ENCODE measurements around the gene C6orf120. TPM values are rescaled to one million over a fixed set of nuclear protein-coding genes. Genes with fewer than 3 reads are reported as not detected.
A peak's percentile ranks its signal among the peaks of the same experiment; 100 is the strongest.
"Not testable (repeated sequence)": the region's sequence is repeated elsewhere in the genome, so short reads cannot be mapped to it uniquely, and the experiment has no call there.

Gene C6orf120
- polyA plus RNA-seq, 1 donor (not counting 4 experiments of a cell fraction or from before 2014, with no cell fraction given), result 18.1 TPM

DNA sequence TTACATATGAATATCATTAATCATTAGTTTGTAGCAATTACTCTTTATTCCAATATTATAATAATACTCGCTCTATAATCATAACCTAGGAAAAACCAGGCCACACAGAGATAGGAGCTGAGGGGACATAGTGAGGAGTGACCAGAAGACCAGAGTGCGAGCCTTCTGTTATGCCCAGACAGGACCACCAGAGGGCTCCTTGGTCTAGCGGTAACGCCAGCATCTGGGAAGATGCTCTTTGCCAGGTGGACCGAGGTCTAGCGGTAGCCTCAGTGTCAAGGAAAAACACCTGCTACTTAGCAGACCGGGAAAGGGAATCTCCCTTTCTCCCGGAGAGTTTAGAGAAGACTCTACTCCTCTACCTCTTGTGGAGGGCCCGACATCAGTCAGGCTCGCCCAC lies 4.8 kb upstream of the C6orf120 start:
- H2AFZ ChIP-seq (ENCODE audit: control insufficient read depth, low read length); H3K27me3 ChIP-seq (ENCODE audit: control insufficient read depth, extremely low read depth, insufficient read depth, low read length); H3K4me3 ChIP-seq (ENCODE audit: control insufficient read depth in 2 of 3, extremely low read depth in 1 of 3, insufficient read depth in 2 of 3, low read depth in 1 of 3, low read length in 3 of 3); H3K4me2 ChIP-seq (ENCODE audit: control insufficient read depth, extremely low read depth, insufficient read depth, low read depth, low read length); H3K9me1 ChIP-seq (ENCODE audit: control insufficient read depth, extremely low read depth, insufficient read depth, low read length); H4K20me1 ChIP-seq (ENCODE audit: control insufficient read depth, extremely low read depth, insufficient read depth, low read length); FAIRE-seq; H3K36me3 ChIP-seq (ENCODE audit: control insufficient read depth in 2 of 2, extremely low read depth in 1 of 2, insufficient read depth in 2 of 2, low read length in 2 of 2); dilution Hi-C loops (cut with MboI; ENCODE audit: extremely low pct_ligation_motif_present, low sequenced_read_pairs); H3K27ac ChIP-seq (ENCODE audit: control insufficient read depth, insufficient read depth, low read length); DNase-seq (ENCODE audit: low read depth, low spot score); H3K9me3 ChIP-seq (ENCODE audit: control insufficient read depth, low read depth, low read length); H3K9ac ChIP-seq (ENCODE audit: control insufficient read depth, extremely low read depth, insufficient read depth, low read length): not testable (repeated sequence)
- H3K79me2 ChIP-seq (ENCODE audit: control insufficient read depth, insufficient read depth, low read length), result peaks cover 55% of the 10 kb centered on the region
- peaks cover 20% of the 10 kb centered on the region for H3K4me1 ChIP-seq (ENCODE audit: control insufficient read depth, extremely low read depth, insufficient read depth, low read length)
- TF ChIP-seq, protein P1, sequence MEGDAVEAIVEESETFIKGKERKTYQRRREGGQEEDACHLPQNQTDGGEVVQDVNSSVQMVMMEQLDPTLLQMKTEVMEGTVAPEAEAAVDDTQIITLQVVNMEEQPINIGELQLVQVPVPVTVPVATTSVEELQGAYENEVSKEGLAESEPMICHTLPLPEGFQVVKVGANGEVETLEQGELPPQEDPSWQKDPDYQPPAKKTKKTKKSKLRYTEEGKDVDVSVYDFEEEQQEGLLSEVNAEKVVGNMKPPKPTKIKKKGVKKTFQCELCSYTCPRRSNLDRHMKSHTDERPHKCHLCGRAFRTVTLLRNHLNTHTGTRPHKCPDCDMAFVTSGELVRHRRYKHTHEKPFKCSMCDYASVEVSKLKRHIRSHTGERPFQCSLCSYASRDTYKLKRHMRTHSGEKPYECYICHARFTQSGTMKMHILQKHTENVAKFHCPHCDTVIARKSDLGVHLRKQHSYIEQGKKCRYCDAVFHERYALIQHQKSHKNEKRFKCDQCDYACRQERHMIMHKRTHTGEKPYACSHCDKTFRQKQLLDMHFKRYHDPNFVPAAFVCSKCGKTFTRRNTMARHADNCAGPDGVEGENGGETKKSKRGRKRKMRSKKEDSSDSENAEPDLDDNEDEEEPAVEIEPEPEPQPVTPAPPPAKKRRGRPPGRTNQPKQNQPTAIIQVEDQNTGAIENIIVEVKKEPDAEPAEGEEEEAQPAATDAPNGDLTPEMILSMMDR (optimal IDR thresholded peaks at IDR 0.05 in 1 of 3, IDR thresholded peaks at IDR 0.05 in 1 of 3, conservative IDR thresholded peaks at IDR 0.05 in 1 of 3; ENCODE audit: extremely low read depth in 1 of 3, insufficient read depth in 2 of 3, low read length in 3 of 3), result peak in 2 of 3 experiments; percentile 21 to 31

DNA sequence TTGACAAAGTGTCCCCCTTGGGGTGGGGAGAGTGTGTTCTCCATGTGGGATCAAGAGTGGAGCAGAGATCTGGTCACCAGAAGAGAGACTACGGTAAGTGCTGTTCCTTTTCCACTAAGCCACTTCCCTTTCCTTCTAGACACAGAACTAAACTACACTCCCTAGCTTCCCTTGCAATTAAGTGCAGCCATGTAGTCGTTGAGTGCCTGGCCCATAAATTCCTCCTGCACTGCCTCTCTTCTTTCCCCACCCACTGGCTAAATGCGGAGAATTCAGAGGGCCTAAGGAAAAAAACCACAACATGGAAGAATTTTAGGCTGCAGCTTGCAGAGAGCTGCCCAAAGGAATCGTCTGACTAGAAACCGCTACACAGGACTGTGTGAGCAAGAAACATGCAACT lies 1.6 kb upstream of the C6orf120 start:
- no peak overlapping the region for H3K27ac ChIP-seq (ENCODE audit: control insufficient read depth, insufficient read depth, low read length)
- H3K79me2 ChIP-seq (ENCODE audit: control insufficient read depth, insufficient read depth, low read length), result peaks cover 72% of the 10 kb centered on the region
- H3K36me3 ChIP-seq (ENCODE audit: control insufficient read depth in 2 of 2, extremely low read depth in 1 of 2, insufficient read depth in 2 of 2, low read length in 2 of 2), result peaks cover 0 to 3% of the 10 kb centered on the region in 2 experiments
- TF ChIP-seq, protein P1 (optimal IDR thresholded peaks at IDR 0.05 in 1 of 3, IDR thresholded peaks at IDR 0.05 in 1 of 3, conservative IDR thresholded peaks at IDR 0.05 in 1 of 3; ENCODE audit: extremely low read depth in 1 of 3, insufficient read depth in 2 of 3, low read length in 3 of 3), result no peak
- no peak for TF ChIP-seq EZH2 (IDR thresholded peaks at IDR 0.05; ENCODE audit: low read length)
- H3K4me2 ChIP-seq (ENCODE audit: control insufficient read depth, extremely low read depth, insufficient read depth, low read depth, low read length), result peak overlapping the region; percentile 93
- dilution Hi-C loops (cut with MboI; ENCODE audit: extremely low pct_ligation_motif_present, low sequenced_read_pairs), result no loop called here
- no peak for FAIRE-seq
- no peaks in the 10 kb centered on the region for H3K9me3 ChIP-seq (ENCODE audit: control insufficient read depth, low read depth, low read length)
- H3K4me3 ChIP-seq (ENCODE audit: control insufficient read depth in 2 of 3, extremely low read depth in 1 of 3, insufficient read depth in 2 of 3, low read depth in 1 of 3, low read length in 3 of 3), result peak overlapping the region in 2 of 3 experiments; percentile 91 to 94
- no peaks in the 10 kb centered on the region for H3K9me1 ChIP-seq (ENCODE audit: control insufficient read depth, extremely low read depth, insufficient read depth, low read length)
- peaks cover 38% of the 10 kb centered on the region for H3K4me1 ChIP-seq (ENCODE audit: control insufficient read depth, extremely low read depth, insufficient read depth, low read length)
- H3K27me3 ChIP-seq (ENCODE audit: control insufficient read depth, extremely low read depth, insufficient read depth, low read length), result no peaks in the 10 kb centered on the region
- H2AFZ ChIP-seq (ENCODE audit: control insufficient read depth, low read length), result no peak overlapping the region
- H4K20me1 ChIP-seq (ENCODE audit: control insufficient read depth, extremely low read depth, insufficient read depth, low read length), result no peaks in the 10 kb centered on the region
- DNase-seq (ENCODE audit: low read depth, low spot score), result no peak
- peak overlapping the region; percentile 91 for H3K9ac ChIP-seq (ENCODE audit: control insufficient read depth, extremely low read depth, insufficient read depth, low read length)
